Mesothelial cell of epicardium (in vitro differentiated cells): ENCODE data around the gene ADCK2. TPM values are rescaled to one million over a fixed set of nuclear protein-coding genes. Genes with fewer than 3 reads are reported as not detected.

Source experiments
- DNase-seq, 2 experiments: peaks; one replicate each; pipeline ENCODE4 v3.0.0; 2021; ENCODE audit warnings: low spot score in 2 of 2; ENCODE audit not compliant: unreplicated experiment in 2 of 2
- H3K27ac Mint-ChIP-seq: 2 replicates; pipeline ENCODE4 v1.8.0; 2021; ENCODE audit warnings: mixed read lengths
- H3K27me3 Mint-ChIP-seq: 2 replicates; pipeline ENCODE4 v1.8.0; 2021; ENCODE audit warnings: low read depth, mixed read lengths
- H3K36me3 Mint-ChIP-seq: 2 replicates; pipeline ENCODE4 v1.8.0; 2021; ENCODE audit warnings: mixed read lengths
- H3K4me1 Mint-ChIP-seq: 2 replicates; pipeline ENCODE4 v1.8.0; 2021; ENCODE audit warnings: mixed read lengths
- H3K4me3 Mint-ChIP-seq: 2 replicates; pipeline ENCODE4 v1.8.0; 2021; ENCODE audit warnings: mild to moderate bottlenecking, moderate library complexity, mixed read lengths
- H3K9me3 Mint-ChIP-seq: 2 replicates; pipeline ENCODE4 v1.8.0; 2021; ENCODE audit warnings: mixed read lengths
- total RNA-seq: library from RNA; stranded (reverse); gene quantifications from 3 replicates; pipeline ENCODE4 v1.2.1, GENCODE V29; 2021
- TF ChIP-seq, protein P1 (sequence below): fragments of 200-600 bp; sonication (generic); IDR thresholded peaks from one replicate; pipeline ENCODE4 v1.5.0; 2021; ENCODE audit warnings: antibody characterized with exemption; ENCODE audit not compliant: unreplicated experiment

The ADCK2 gene
- total RNA-seq, 1 donor from 2014 or later = 26.6 TPM

DNA sequence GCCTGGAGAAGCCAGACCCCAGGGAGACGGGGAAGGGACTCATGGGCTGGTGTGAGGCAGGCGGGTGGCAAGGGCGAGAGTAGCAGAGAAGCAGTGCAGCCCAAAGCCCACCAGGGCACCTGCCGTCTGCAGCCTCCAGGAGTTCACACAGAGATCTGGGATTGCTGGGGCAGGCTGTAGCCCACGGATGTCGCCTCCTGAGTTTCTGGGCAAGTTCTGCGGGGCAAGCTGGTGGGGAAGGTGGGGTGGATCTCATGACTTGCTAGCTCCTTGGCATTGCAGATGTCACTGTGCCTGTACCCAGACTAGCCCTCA, 6.0 kb downstream of the ADCK2 start:
- H3K36me3 Mint-ChIP-seq = peaks cover 38% of the 10 kb centered on the region
- no peak overlapping the region for H3K27ac Mint-ChIP-seq
- peaks cover 20% of the 10 kb centered on the region for H3K4me1 Mint-ChIP-seq
- H3K27me3 Mint-ChIP-seq = no peaks in the 10 kb centered on the region
- TF ChIP-seq, protein P1, sequence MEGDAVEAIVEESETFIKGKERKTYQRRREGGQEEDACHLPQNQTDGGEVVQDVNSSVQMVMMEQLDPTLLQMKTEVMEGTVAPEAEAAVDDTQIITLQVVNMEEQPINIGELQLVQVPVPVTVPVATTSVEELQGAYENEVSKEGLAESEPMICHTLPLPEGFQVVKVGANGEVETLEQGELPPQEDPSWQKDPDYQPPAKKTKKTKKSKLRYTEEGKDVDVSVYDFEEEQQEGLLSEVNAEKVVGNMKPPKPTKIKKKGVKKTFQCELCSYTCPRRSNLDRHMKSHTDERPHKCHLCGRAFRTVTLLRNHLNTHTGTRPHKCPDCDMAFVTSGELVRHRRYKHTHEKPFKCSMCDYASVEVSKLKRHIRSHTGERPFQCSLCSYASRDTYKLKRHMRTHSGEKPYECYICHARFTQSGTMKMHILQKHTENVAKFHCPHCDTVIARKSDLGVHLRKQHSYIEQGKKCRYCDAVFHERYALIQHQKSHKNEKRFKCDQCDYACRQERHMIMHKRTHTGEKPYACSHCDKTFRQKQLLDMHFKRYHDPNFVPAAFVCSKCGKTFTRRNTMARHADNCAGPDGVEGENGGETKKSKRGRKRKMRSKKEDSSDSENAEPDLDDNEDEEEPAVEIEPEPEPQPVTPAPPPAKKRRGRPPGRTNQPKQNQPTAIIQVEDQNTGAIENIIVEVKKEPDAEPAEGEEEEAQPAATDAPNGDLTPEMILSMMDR = no peak
- no peak overlapping the region for H3K4me3 Mint-ChIP-seq
- DNase-seq = no peak
- no peaks in the 10 kb centered on the region for H3K9me3 Mint-ChIP-seq

DNA sequence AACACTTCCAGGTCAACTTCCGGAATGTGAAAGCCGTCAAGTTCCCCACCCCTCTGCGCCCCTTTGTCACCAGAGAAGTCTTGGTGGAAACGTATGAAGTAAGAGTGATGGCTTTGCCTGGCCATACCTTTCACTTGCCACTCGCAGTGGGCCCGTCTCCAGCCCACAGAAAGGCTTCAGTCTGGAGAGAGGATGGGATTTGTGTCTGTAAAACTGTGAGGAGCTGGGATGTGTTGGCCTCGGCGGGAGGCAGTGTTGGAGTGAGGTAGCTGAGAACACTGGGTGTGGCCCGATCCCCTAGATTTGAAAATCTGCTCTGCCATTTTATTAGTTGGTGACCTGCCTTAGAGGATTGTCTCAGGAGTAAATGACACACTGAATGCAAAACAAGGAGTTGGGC, 6.4 kb downstream of the ADCK2 start:
- Mint-ChIP-seq H3K4me3 (no peak overlapping the region), H3K9me3 (no peaks in the 10 kb centered on the region)

DNA sequence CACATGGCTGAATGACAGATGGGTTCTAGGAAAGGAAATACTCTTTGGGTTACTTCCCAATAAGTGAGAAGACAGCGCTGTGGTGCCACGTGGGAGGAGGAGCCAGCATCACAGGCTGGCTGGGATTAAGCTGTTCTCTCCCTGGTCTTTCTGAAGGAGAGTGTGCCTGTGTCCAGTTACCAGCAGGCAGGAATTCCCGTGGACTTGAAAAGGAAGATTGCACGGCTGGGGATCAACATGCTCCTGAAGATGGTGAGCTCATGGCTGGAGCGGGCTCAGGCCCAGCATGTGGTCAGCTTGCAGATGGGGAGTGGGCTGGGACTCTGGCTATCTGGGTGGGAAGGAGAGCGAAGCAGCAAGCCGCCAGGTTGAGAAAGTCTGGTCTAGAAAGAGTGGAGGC, 8.1 kb downstream of the ADCK2 start:
- no peak overlapping the region for H3K27ac Mint-ChIP-seq

More for the DNA sequence above, 6.4 kb downstream of the ADCK2 start:
- DNase-seq = no peak
- Mint-ChIP-seq H3K36me3 (peaks cover 39% of the 10 kb centered on the region), H3K27ac (no peak overlapping the region), H3K4me1 (peaks cover 15% of the 10 kb centered on the region), H3K27me3 (no peaks in the 10 kb centered on the region)
- TF ChIP-seq, protein P1 = no peak

GRCh38 chr7:140681766-140682165, 9.0 kb downstream of the ADCK2 start:
- no peak for DNase-seq
- no peak overlapping the region for H3K4me3 Mint-ChIP-seq
- no peaks in the 10 kb centered on the region for H3K4me1 Mint-ChIP-seq
- no peak overlapping the region for H3K27ac Mint-ChIP-seq
- H3K36me3 Mint-ChIP-seq = peaks cover 50% of the 10 kb centered on the region
- TF ChIP-seq, protein P1 = no peak
- no peaks in the 10 kb centered on the region for H3K9me3 Mint-ChIP-seq
- H3K27me3 Mint-ChIP-seq = no peaks in the 10 kb centered on the region

More for the DNA sequence above, 8.1 kb downstream of the ADCK2 start:
- Mint-ChIP-seq H3K27me3 (no peaks in the 10 kb centered on the region), H3K9me3 (no peaks in the 10 kb centered on the region), H3K4me1 (no peaks in the 10 kb centered on the region), H3K4me3 (no peak overlapping the region), H3K36me3 (peaks cover 48% of the 10 kb centered on the region)
- no peak for DNase-seq
- TF ChIP-seq, protein P1 = no peak

- H3K4me3 Mint-ChIP-seq = no peak overlapping the region
- H3K4me1 Mint-ChIP-seq = no peaks in the 10 kb centered on the region
- no peaks in the 10 kb centered on the region for H3K9me3 Mint-ChIP-seq
Measured at GRCh38 chr7:140683657-140684056, 10.9 kb downstream of the ADCK2 start.

More at GRCh38 chr7:140683657-140684056, 10.9 kb downstream of the ADCK2 start:
- TF ChIP-seq, protein P1 = no peak
- Mint-ChIP-seq H3K27me3 (no peaks in the 10 kb centered on the region), H3K36me3 (peaks cover 45% of the 10 kb centered on the region), H3K27ac (no peak overlapping the region)
- DNase-seq = no peak
